NB4 (cell line): ENCODE measurements around the gene CEP120.
"Not testable (repeated sequence)": the region's sequence is repeated elsewhere in the genome, so short reads cannot be mapped to it uniquely, and the experiment has no call there.

Experiments used
- CTCF ChIP-seq: IDR thresholded peaks from one replicate; pipeline ENCODE4 v1.5.1; 2012; ENCODE audit warnings: low read depth, low read length
- MYC ChIP-seq: IDR thresholded peaks from 2 replicates; pipeline ENCODE4 v1.6.1; 2011; ENCODE audit warnings: low read depth, low read length
- POLR2A ChIP-seq: IDR thresholded peaks from 2 replicates; pipeline ENCODE4 v1.6.1; 2011; ENCODE audit warnings: mild to moderate bottlenecking; ENCODE audit not compliant: insufficient read length; ENCODE audit errors: extremely low read depth

GRCh38 chr5:123400870-123401291, 22.3 kb downstream of the CEP120 start:
- not testable (repeated sequence) for TF ChIP-seq CTCF, POLR2A, MYC
